OCI-M2 (cell line): Measurements from ENCODE around the gene MMP17.
"Not testable (repeated sequence)": the region's sequence is repeated elsewhere in the genome, so short reads cannot be mapped to it uniquely, and the experiment has no call there.

ENCODE experiments used
- DNase-seq: peaks from one replicate; lab custom pipeline; 2025; ENCODE audit not compliant: unreplicated experiment; lab: John Stamatoyannopoulos, UW

MMP17 gene

DNA sequence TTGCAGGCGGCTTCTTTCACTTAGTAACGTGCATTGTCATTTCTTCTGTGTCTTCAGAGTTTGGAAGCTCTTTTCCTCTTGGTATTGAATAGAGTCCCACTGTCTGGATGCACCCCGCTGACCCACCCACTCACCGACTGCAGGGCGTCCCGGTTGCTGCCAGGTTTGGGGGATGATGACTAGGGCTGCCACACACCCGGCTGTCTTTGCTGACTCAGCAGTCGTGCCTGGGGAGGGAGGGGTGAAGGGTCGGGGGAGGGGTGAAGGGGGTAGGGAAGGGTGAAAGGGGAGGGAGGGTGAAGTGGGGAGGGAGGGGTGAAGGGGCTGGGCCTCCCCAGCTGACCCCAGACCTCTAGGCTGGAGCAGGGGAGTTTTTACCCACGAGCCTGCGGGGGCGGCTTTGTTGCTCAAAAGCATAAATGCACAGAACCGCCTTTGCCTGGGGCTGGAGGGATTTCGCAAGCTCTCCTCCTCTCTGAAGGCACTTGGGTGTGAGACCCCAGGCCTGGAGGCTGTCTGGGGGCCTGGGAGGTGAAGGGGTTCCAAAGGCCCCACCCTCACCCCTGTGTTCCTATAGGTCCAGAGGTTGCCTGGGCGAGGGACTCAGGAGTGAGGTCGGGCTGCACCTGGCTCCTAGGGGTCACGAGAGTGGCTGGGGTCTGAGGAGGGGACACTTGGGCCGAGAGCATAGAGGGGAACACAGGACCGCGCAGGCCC lies 35.0 kb downstream of the MMP17 start:
- no peak for DNase-seq

DNA sequence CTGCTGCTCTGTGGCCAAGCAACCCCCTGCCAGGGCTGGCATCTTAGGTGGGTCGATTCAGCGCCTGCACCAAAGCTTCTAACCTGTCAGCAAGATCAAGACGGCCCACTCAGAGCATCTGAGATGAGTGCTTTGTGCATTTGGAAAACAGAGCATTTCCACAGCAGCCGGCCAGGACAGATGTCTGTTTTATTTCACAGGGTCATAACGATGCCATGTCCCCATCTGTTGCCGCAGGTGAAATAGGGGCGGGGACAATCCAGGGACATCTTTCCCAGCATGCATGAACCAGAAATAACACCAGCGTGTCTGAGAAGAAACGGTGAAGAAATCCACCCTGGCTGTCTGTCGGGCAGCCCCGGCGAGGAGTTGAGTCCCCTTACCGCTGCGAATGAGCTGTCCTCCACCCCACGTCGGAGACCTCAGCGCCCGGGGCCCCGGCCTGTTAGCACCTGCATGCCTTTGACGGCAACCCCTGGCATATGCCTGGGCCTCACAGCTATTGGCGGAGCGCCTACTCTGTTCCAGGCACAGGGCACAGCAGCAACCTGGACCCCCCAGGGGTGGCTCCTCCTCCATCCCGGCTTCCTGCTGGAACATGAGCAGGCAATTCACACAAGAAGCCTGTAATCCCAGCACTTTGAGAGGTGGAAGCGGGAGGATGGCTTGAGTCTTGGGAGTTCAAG lies 35.7 kb downstream of the MMP17 start:
- no peak for DNase-seq

GRCh38 chr12:131864469-131864868 lies 36.3 kb downstream of the MMP17 start:
- no peak for DNase-seq

- DNase-seq = no peak
These were observed 37.1 kb downstream of the MMP17 start for GRCh38 chr12:131865180-131865875.

DNA sequence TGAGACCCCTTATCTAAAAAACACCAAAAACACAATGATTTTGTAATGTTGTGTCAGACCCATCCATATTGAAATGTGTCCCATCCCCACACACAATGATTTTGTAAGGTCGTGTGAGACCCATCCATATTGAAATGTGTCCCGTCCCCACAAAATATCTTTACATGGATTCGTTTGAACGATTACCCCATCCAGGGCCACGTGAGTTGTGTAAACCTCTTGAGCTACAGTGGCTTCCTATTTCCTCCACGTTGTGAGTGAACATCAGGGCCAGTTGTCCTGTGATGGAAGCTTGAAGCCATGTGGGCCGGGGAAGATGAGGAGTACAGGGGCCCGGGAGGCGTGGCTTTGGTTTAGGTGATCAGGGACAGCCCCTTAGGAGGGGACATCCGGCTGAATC lies 39.3 kb downstream of the MMP17 start:
- DNase-seq = no peak

DNA sequence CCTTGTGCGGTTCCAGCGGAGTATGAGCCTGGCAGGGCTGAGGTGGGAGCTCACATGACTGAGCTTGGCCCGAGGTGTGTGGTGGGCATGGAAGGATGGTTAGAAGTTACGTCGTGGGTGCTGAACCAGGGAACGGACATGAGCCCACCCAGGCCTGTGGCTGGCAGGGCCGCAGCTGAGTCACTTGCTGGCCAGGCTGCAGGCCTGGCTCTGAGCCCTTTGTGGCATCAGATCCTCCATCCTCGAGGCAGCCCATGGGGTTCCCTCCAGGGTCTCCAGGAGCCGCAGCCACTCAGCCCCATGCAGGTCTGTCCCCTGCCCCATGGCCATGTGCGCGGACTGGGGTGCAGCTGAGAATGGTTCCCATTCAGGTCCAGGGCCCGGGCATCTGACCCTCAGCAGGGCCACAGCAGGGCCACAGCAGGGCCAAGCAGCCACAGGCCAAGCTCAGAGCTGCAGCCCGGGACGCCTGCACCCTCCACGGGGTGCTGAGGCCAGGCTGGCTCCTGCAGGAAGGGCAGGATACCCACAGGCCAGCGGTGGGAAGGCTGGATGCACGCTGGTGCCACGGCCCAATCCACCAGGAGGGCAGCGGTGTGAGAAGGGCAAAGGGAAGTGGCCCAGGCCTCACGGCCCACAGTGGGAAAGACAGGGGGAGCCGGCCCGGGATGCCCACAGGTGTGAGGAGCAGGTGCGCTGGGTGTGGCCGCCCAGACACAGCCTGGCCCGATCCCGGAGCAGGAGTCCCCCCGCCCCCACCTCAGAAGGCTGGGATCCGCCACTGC lies 39.9 kb downstream of the MMP17 start:
- no peak for DNase-seq

- DNase-seq = no peak
These were observed 41.8 kb downstream of the MMP17 start for GRCh38 chr12:131869871-131870418.

DNA sequence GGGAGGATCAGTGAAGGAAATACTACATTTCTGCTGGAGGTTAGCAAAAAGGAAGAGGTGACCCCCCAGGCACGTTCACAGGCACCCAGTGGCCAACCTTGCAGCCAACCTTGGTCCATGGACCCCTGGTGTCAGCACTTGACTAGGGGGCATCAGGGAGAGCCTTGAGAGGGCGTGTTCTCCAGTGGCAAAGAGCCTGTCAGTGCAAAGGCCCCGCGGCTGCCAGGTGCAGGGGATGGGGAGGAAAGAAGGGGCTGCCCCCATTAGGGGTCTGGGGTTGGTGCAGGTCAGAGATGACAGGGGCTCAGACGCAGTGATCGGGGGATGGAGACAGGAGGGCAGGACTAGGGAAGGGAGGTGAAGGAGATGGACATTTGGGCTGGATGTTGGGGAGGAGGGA lies 43.5 kb downstream of the MMP17 start:
- no peak for DNase-seq

DNA sequence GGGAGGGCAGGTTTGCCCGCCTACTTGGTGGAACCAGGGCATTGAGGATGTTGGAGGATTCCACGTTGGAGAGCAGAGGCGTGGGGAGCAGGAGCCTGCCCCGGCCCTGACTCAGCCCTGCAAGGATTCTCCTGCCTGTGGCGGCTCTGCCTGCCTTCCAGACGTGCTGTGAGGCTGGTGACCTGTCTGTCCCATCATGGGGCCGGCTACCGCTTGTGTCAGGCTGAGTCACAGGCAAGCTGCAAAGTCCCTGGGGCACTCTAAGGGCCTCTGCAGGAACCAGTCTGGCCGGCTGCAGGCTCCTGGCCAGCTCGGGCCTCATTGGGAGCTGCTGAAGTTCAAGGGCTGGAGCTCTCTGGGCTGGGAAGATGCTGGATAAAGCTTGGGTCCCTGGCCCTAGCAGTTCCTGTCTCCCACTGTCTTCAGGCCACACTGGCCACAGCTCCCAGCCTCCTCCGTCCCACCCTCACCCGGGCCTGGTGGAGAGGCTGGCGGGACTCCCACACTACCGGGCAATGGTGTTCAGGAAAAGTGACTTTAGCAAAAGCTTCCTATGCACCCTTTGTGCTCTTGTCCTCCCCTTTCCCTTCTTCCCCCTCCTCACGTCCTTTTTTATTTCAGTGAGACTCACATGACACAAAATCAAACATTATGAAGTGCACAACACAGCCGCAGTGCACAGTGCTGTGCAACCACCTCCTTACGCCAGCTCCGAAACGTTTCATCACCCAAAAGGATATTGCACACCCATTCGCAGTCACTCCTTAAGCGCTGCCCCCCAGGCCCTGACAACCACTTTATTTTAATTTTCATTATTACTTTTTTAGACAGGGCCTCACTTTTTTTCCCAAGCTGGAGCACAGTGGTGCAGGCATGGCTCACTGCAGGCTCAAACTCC lies 44.2 kb downstream of the MMP17 start:
- no peak for DNase-seq

DNA sequence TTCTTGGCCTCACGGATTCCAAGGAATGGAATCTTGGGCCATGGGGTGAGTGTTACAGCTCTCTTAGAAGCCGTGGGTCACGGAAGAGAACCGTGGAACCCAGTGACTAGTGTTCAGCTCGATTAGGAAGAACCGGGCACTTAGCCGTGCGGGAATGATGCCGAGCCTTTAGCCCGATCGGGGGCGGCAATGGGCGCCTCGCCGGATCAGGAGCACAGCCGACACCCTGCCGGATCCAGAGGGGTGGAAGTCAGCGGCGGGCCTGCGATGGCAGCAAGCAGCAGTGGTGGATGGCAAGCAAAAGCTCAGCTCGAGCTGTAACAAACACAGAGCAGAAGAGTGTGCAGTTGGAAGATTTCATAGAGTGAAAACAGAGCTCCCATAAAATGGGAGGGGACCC lies 45.1 kb downstream of the MMP17 start:
- DNase-seq = no peak

DNA sequence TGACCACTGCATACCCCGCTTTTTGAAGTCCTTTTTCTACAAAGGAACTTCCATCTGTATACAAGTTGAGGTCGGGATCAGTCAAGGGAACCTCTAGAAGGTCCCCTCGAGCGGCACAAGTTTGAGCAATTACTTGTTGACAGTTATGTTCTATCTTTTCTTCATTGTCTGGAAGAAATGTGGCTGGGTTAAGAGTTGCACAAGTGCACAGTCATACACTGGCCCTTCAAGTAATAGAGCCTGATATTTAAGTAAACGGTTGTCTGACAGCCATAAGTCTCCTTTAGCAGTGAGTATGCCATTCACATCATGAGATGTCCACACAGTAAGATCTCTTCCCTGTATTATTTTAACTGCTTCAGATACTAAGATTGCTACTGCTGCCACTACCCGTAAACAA lies 46.8 kb downstream of the MMP17 start:
- not testable (repeated sequence) for DNase-seq

- not testable (repeated sequence) for DNase-seq
These were observed 49.0 kb downstream of the MMP17 start for GRCh38 chr12:131877216-131877615.

- DNase-seq = not testable (repeated sequence)
These were observed 50.2 kb downstream of the MMP17 start for GRCh38 chr12:131878436-131878835.

- no peak for DNase-seq
These were observed 54.8 kb downstream of the MMP17 start for GRCh38 chr12:131882804-131883520.

- DNase-seq = no peak
These were observed 55.3 kb downstream of the MMP17 start for GRCh38 chr12:131883521-131883900.

DNA sequence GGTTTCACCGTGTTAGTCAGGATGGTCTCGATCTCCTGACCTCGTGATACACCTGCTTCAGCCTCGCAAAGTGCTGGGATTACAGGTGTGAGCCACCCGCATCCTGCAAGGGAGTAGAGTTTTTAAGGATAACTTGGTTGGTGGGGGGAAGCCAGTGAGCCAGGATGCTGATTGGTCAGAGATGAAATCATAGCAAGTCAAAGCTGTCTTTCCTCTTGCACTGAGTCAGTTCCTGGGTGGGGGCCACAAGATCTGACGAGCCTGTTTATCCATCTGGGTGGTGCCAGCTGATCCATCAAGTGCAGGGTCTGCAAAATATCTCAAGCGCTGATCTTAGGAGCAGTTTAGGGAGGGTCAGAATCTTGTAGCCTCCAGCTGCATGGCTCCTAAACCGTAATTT lies 56.9 kb downstream of the MMP17 start:
- not testable (repeated sequence) for DNase-seq

GRCh38 chr12:131885543-131886057 lies 57.4 kb downstream of the MMP17 start:
- no peak for DNase-seq

DNA sequence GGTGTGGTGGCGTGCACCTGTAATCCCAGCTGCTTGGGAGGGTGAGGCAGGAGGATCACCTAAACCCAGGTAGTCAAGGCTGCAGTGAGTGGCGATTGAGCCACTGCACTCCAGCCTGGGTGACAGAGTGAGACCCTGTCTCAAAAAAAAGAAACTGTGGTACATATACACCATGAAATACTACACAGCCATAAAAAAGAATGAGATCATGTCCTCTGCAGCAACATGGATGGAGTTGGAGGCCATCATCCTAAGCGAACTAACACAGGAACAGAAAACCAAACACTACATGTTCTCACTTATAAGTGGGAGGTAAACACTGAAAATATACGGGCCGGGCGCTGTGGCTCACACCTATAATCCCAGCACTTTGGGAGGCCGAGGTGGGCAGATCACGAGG lies 63.5 kb downstream of the MMP17 start:
- not testable (repeated sequence) for DNase-seq
